ENCODE measurements around the gene GRIN3A. TPM values are rescaled to one million over a fixed set of nuclear protein-coding genes. Genes with fewer than 3 reads are reported as not detected.

The GRIN3A gene
- total and polyA plus RNA-seq, 4 donors: 0.02 to 0.11 (median 0.07) TPM

DNA sequence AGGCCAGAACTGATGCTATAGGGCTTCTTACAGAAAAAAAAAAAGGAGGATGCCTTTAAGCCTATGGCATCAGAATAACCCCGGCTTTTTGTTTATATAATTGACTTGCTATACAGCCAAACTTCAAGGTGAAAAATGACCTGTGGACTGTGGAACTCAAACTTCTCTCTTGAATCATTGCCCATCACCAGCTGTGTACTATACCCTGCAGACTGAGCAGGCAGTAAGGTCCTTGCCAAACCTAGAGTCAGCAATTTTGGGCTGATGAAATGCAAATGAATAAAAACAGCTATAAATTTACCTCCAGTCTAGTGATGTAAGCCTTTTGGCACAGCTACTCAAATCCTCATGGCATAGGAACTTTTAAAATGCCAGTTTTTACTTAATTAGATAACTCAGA, 99.1 kb downstream of the GRIN3A start:
- Histone ChIP-seq H3K4me1 (ENCODE audit: control insufficient read depth in 5 of 5, insufficient read depth in 5 of 5, low read length in 5 of 5) (peaks cover 0 to 14% (median 0%) of the 10 kb centered on the region in 5 donors), H3K4me3 (no peak overlapping the region), H3K9ac (ENCODE audit: insufficient read depth in 1 of 2, low read length in 2 of 2) (no peak overlapping the region), H3K27me3 (ENCODE audit: control insufficient read depth in 3 of 3, insufficient read depth in 3 of 3, low read length in 2 of 3) (no peaks in the 10 kb centered on the region), H3K36me3 (ENCODE audit: control insufficient read depth in 4 of 4, insufficient read depth in 4 of 4, low read length in 4 of 4) (no peaks in the 10 kb centered on the region), H3K9me3 (ENCODE audit: control insufficient read depth in 4 of 4, insufficient read depth in 3 of 4, low read length in 3 of 4) (peaks cover 0 to 4% (median 2%) of the 10 kb centered on the region in 4 donors), H3K27ac (ENCODE audit: low read depth in 1 of 2, low read length in 1 of 2) (no peak overlapping the region)
- 48 to 64% methylated on average over 1 of the region's 1 CpG for WGBS, 2 donors
- ATAC-seq (ENCODE audit: insufficient read depth, low FRiP score) (no peak), DNase-seq (peak; percentile 39 to 88 (median 86))
- TF ChIP-seq, protein P1, sequence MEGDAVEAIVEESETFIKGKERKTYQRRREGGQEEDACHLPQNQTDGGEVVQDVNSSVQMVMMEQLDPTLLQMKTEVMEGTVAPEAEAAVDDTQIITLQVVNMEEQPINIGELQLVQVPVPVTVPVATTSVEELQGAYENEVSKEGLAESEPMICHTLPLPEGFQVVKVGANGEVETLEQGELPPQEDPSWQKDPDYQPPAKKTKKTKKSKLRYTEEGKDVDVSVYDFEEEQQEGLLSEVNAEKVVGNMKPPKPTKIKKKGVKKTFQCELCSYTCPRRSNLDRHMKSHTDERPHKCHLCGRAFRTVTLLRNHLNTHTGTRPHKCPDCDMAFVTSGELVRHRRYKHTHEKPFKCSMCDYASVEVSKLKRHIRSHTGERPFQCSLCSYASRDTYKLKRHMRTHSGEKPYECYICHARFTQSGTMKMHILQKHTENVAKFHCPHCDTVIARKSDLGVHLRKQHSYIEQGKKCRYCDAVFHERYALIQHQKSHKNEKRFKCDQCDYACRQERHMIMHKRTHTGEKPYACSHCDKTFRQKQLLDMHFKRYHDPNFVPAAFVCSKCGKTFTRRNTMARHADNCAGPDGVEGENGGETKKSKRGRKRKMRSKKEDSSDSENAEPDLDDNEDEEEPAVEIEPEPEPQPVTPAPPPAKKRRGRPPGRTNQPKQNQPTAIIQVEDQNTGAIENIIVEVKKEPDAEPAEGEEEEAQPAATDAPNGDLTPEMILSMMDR (IDR thresholded peaks at IDR 0.05; ENCODE audit: control extremely low read depth, extremely low read depth): no peak

DNA sequence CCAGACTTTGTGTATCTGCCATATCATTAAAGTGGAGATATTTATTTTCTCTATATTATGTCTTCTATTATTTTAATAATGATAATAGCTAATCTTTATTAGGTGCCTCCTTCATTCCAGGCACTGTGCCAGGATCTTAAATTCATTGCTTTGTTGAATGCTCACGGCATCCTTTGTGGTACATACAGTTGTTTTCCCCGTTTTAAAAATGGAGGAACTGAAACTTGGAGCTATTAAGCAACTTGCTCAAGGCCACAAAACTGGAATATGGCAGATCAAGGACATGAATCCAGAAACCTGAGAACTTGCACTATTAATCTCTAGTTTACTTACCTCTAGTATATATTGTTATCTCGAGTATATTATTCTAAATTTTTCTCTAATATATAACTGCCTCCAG, 102.2 kb downstream of the GRIN3A start:
- H3K9me3 ChIP-seq (ENCODE audit: control insufficient read depth in 4 of 4, insufficient read depth in 3 of 4, low read length in 3 of 4): no peaks in the 10 kb centered on the region
- TF ChIP-seq, protein P1 (IDR thresholded peaks at IDR 0.05; ENCODE audit: control extremely low read depth, extremely low read depth): no peak
- H3K4me1 ChIP-seq (ENCODE audit: control insufficient read depth in 5 of 5, insufficient read depth in 5 of 5, low read length in 5 of 5): peaks cover 0 to 14% (median 0%) of the 10 kb centered on the region in 5 donors
- H3K36me3 ChIP-seq (ENCODE audit: control insufficient read depth in 4 of 4, insufficient read depth in 4 of 4, low read length in 4 of 4): no peaks in the 10 kb centered on the region
- 50 to 60% methylated on average over 3 of the region's 3 CpGs for WGBS, 2 donors
- H3K4me3 ChIP-seq: no peak overlapping the region
- H3K27me3 ChIP-seq (ENCODE audit: control insufficient read depth in 3 of 3, insufficient read depth in 3 of 3, low read length in 2 of 3): no peaks in the 10 kb centered on the region
- ATAC-seq (ENCODE audit: insufficient read depth, low FRiP score) (no peak), DNase-seq (peak in 2 of 3 donors; percentile 18 to 45)
- H3K27ac ChIP-seq (ENCODE audit: low read depth in 1 of 2, low read length in 1 of 2): no peak overlapping the region
- H3K9ac ChIP-seq (ENCODE audit: insufficient read depth in 1 of 2, low read length in 2 of 2): no peak overlapping the region

DNA sequence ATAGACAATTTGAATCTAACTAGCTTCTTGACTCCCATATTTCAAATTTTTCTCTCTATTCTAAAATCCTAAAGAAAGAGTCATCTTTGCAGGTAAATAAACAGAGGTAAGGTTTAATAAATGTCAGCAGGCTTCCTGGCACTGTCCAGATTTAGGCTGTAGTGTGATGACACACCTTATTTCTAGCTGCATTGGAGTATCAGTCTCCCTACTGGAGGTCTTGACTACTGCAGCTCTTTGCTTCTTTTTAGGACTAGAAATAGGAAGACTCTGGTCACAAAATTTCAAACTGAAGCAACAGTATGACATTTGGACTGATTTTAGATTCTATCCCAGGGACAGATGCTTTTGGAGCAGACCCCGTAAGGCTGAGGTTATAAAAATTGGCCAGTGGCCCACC, 103.0 kb downstream of the GRIN3A start:
- no peaks in the 10 kb centered on the region for H3K36me3 ChIP-seq (ENCODE audit: control insufficient read depth in 4 of 4, insufficient read depth in 4 of 4, low read length in 4 of 4)
- WGBS, 2 donors: 76 to 91% methylated on average over 1 of the region's 1 CpG
- ATAC-seq (ENCODE audit: insufficient read depth, low FRiP score): no peak

More for the DNA sequence above, 103.0 kb downstream of the GRIN3A start:
- no peak for DNase-seq
- H3K4me3 ChIP-seq: no peak overlapping the region
- H3K27me3 ChIP-seq (ENCODE audit: control insufficient read depth in 3 of 3, insufficient read depth in 3 of 3, low read length in 2 of 3): no peaks in the 10 kb centered on the region
- no peak overlapping the region for H3K27ac ChIP-seq (ENCODE audit: low read depth in 1 of 2, low read length in 1 of 2)
- H3K4me1 ChIP-seq (ENCODE audit: control insufficient read depth in 5 of 5, insufficient read depth in 5 of 5, low read length in 5 of 5): peaks cover 0 to 14% (median 0%) of the 10 kb centered on the region in 5 donors
- TF ChIP-seq, protein P1 (IDR thresholded peaks at IDR 0.05; ENCODE audit: control extremely low read depth, extremely low read depth): no peak
- no peaks in the 10 kb centered on the region for H3K9me3 ChIP-seq (ENCODE audit: control insufficient read depth in 4 of 4, insufficient read depth in 3 of 4, low read length in 3 of 4)
- H3K9ac ChIP-seq (ENCODE audit: insufficient read depth in 1 of 2, low read length in 2 of 2): no peak overlapping the region

All from lung (tissue), 12 donors.